ENCODE measurements around the gene ELMO1. TPM values are rescaled to one million over a fixed set of nuclear protein-coding genes. Genes with fewer than 3 reads are reported as not detected.

ELMO1 gene
- total RNA-seq, 1 donor from 2014 or later: 0.13 TPM

- no peak for DNase-seq (ENCODE audit: low read depth)
Measured at GRCh38 chr7:37352251-37352880, 96.3 kb downstream of the ELMO1 start.

- DNase-seq (ENCODE audit: low read depth): no peak
Measured at GRCh38 chr7:37351716-37352115, 96.9 kb downstream of the ELMO1 start.

GRCh38 chr7:37349979-37350590 is 98.6 kb downstream of the ELMO1 start:
- DNase-seq (ENCODE audit: low read depth): no peak

GRCh38 chr7:37348982-37349381 is 99.7 kb downstream of the ELMO1 start:
- no peak for DNase-seq (ENCODE audit: low read depth)

- DNase-seq (ENCODE audit: low read depth): no peak
Measured at GRCh38 chr7:37346761-37347160, 101.9 kb downstream of the ELMO1 start.

- no peak for DNase-seq (ENCODE audit: low read depth)
Measured at GRCh38 chr7:37344886-37345579, 103.6 kb downstream of the ELMO1 start.

GRCh38 chr7:37342688-37343471 is 105.8 kb downstream of the ELMO1 start:
- DNase-seq (ENCODE audit: low read depth): no peak

- no peak for DNase-seq (ENCODE audit: low read depth)
Measured at GRCh38 chr7:37342176-37342687, 106.4 kb downstream of the ELMO1 start.

- DNase-seq (ENCODE audit: low read depth): no peak
Measured at GRCh38 chr7:37341033-37341630, 107.5 kb downstream of the ELMO1 start.

- no peak for DNase-seq (ENCODE audit: low read depth)
Measured at GRCh38 chr7:37338966-37339365, 109.7 kb downstream of the ELMO1 start.

- DNase-seq (ENCODE audit: low read depth): no peak
Measured at GRCh38 chr7:37337522-37337921, 111.1 kb downstream of the ELMO1 start.

- DNase-seq (ENCODE audit: low read depth): no peak
Measured at GRCh38 chr7:37336259-37336658, 112.4 kb downstream of the ELMO1 start.

GRCh38 chr7:37333075-37333474 is 115.6 kb downstream of the ELMO1 start:
- no peak for DNase-seq (ENCODE audit: low read depth)

- DNase-seq (ENCODE audit: low read depth): no peak
Measured at GRCh38 chr7:37332243-37333016, 116.2 kb downstream of the ELMO1 start.

GRCh38 chr7:37330775-37331174 is 117.9 kb downstream of the ELMO1 start:
- DNase-seq (ENCODE audit: low read depth): no peak

- DNase-seq (ENCODE audit: low read depth): no peak
Measured at GRCh38 chr7:37329940-37330339, 118.7 kb downstream of the ELMO1 start.

GRCh38 chr7:37327288-37327687 is 121.4 kb downstream of the ELMO1 start:
- DNase-seq (ENCODE audit: low read depth): no peak

GRCh38 chr7:37323966-37324365 is 124.7 kb downstream of the ELMO1 start:
- no peak for DNase-seq (ENCODE audit: low read depth)

GRCh38 chr7:37322831-37323230 is 125.8 kb downstream of the ELMO1 start:
- DNase-seq (ENCODE audit: low read depth): no peak

GRCh38 chr7:37320848-37321468 is 127.7 kb downstream of the ELMO1 start:
- no peak for DNase-seq (ENCODE audit: low read depth)

Data from myocyte (in vitro differentiated cells).